Measurements from ENCODE around the gene TYW5.

TYW5 gene

GRCh38 chr2:199950396-199950795 is 4.9 kb downstream of the TYW5 start:
- Histone ChIP-seq H3K4me3 (ENCODE audit: low read depth, low read length) (no peak overlapping the region), H3K27me3 (ENCODE audit: control insufficient read depth, insufficient read depth, low read length) (no peaks in the 10 kb centered on the region), H3K4me1 (peaks cover 3% of the 10 kb centered on the region), H3K27ac (no peak overlapping the region), H2AFZ (no peak overlapping the region), H3K36me3 (ENCODE audit: control insufficient read depth, insufficient read depth, low read length) (no peaks in the 10 kb centered on the region), H3K4me2 (ENCODE audit: low read length) (no peak overlapping the region), H3K79me2 (peaks cover 14% of the 10 kb centered on the region), H3K9me3 (ENCODE audit: control insufficient read depth, low read length) (no peaks in the 10 kb centered on the region), H3K9ac (no peak overlapping the region)
- TF ChIP-seq CTCF (IDR thresholded peaks at IDR 0.05): no peak

- Histone ChIP-seq H3K9ac (no peak overlapping the region), H2AFZ (no peak overlapping the region), H3K4me2 (ENCODE audit: low read length) (no peak overlapping the region), H3K27me3 (ENCODE audit: control insufficient read depth, insufficient read depth, low read length) (no peaks in the 10 kb centered on the region), H3K4me1 (no peaks in the 10 kb centered on the region), H3K79me2 (no peaks in the 10 kb centered on the region), H3K9me3 (ENCODE audit: control insufficient read depth, low read length) (no peaks in the 10 kb centered on the region), H3K27ac (no peak overlapping the region), H3K4me3 (ENCODE audit: low read depth, low read length) (no peak overlapping the region), H3K36me3 (ENCODE audit: control insufficient read depth, insufficient read depth, low read length) (no peaks in the 10 kb centered on the region)
- no peak for TF ChIP-seq CTCF (IDR thresholded peaks at IDR 0.05)
These were observed 8.5 kb downstream of the TYW5 start for GRCh38 chr2:199946836-199947235.

GRCh38 chr2:199946196-199946595 is 9.1 kb downstream of the TYW5 start:
- no peak for TF ChIP-seq CTCF (IDR thresholded peaks at IDR 0.05)
- Histone ChIP-seq H2AFZ (no peak overlapping the region), H3K27ac (no peak overlapping the region), H3K4me1 (no peaks in the 10 kb centered on the region), H3K36me3 (ENCODE audit: control insufficient read depth, insufficient read depth, low read length) (no peaks in the 10 kb centered on the region), H3K4me3 (ENCODE audit: low read depth, low read length) (no peak overlapping the region), H3K9me3 (ENCODE audit: control insufficient read depth, low read length) (no peaks in the 10 kb centered on the region), H3K4me2 (ENCODE audit: low read length) (no peak overlapping the region), H3K79me2 (no peaks in the 10 kb centered on the region), H3K9ac (no peak overlapping the region), H3K27me3 (ENCODE audit: control insufficient read depth, insufficient read depth, low read length) (no peaks in the 10 kb centered on the region)

GRCh38 chr2:199943373-199943772 is 11.9 kb downstream of the TYW5 start:
- Histone ChIP-seq H3K4me3 (ENCODE audit: low read depth, low read length) (no peak overlapping the region), H3K36me3 (ENCODE audit: control insufficient read depth, insufficient read depth, low read length) (no peaks in the 10 kb centered on the region), H3K27me3 (ENCODE audit: control insufficient read depth, insufficient read depth, low read length) (no peaks in the 10 kb centered on the region), H3K27ac (no peak overlapping the region), H3K4me2 (ENCODE audit: low read length) (no peak overlapping the region), H3K9me3 (ENCODE audit: control insufficient read depth, low read length) (no peaks in the 10 kb centered on the region), H3K9ac (no peak overlapping the region), H2AFZ (no peak overlapping the region), H3K4me1 (no peaks in the 10 kb centered on the region), H3K79me2 (no peaks in the 10 kb centered on the region)
- no peak for TF ChIP-seq CTCF (IDR thresholded peaks at IDR 0.05)

- Histone ChIP-seq H2AFZ (no peak overlapping the region), H3K9ac (no peak overlapping the region), H3K36me3 (ENCODE audit: control insufficient read depth, insufficient read depth, low read length) (no peaks in the 10 kb centered on the region), H3K4me2 (ENCODE audit: low read length) (no peak overlapping the region), H3K4me3 (ENCODE audit: low read depth, low read length) (no peak overlapping the region), H3K79me2 (no peaks in the 10 kb centered on the region), H3K9me3 (ENCODE audit: control insufficient read depth, low read length) (no peaks in the 10 kb centered on the region), H3K27me3 (ENCODE audit: control insufficient read depth, insufficient read depth, low read length) (no peaks in the 10 kb centered on the region), H3K27ac (no peak overlapping the region), H3K4me1 (no peaks in the 10 kb centered on the region)
- TF ChIP-seq CTCF (IDR thresholded peaks at IDR 0.05): peak; percentile 8
These were observed 14.9 kb downstream of the TYW5 start for GRCh38 chr2:199940373-199940772.
